NT2/D1 (cell line): Measurements from ENCODE around the gene DNAJB13.

Source experiments
- DNase-seq: peaks from one replicate; pipeline ENCODE4 v3.0.0-alpha.2; 2011; ENCODE audit warnings: low read depth, low spot score
- H3K27me3 ChIP-seq: 2 replicates; pipeline ENCODE4 v1.6.0; 2011; ENCODE audit warnings: mild to moderate bottlenecking; ENCODE audit not compliant: insufficient read length, insufficient read depth
- H3K36me3 ChIP-seq: 2 replicates; pipeline ENCODE4 v1.6.1; 2011; ENCODE audit warnings: mild to moderate bottlenecking, low read length, mixed read lengths; ENCODE audit not compliant: insufficient read depth, insufficient read length
- H3K4me1 ChIP-seq: 2 replicates; pipeline ENCODE4 v1.5.1; 2011; ENCODE audit not compliant: insufficient read depth, insufficient read length
- H3K4me3 ChIP-seq: 2 replicates; pipeline ENCODE4 v1.5.1; 2011; ENCODE audit warnings: low read depth; ENCODE audit not compliant: insufficient read length
- H3K9ac ChIP-seq: 2 replicates; pipeline ENCODE4 v1.6.0; 2011; ENCODE audit warnings: low read depth; ENCODE audit not compliant: insufficient read length
- H3K9me3 ChIP-seq: 2 replicates; pipeline ENCODE4 v1.5.1; 2011; ENCODE audit warnings: mild to moderate bottlenecking, low read length; ENCODE audit not compliant: insufficient read depth
- SUZ12 ChIP-seq: IDR thresholded peaks from 2 replicates; pipeline ENCODE4 v1.6.1; 2011; ENCODE audit not compliant: insufficient read length, insufficient read depth; ENCODE audit errors: extremely low read depth
- YY1 ChIP-seq: IDR thresholded peaks from 2 replicates; pipeline ENCODE4 v1.6.1; 2011; ENCODE audit not compliant: insufficient read length, insufficient read depth
- ZNF274 ChIP-seq: IDR thresholded peaks from 2 replicates; pipeline ENCODE4 v1.6.1; 2011; ENCODE audit warnings: mild to moderate bottlenecking, low read depth, low read length

Gene DNAJB13

DNA sequence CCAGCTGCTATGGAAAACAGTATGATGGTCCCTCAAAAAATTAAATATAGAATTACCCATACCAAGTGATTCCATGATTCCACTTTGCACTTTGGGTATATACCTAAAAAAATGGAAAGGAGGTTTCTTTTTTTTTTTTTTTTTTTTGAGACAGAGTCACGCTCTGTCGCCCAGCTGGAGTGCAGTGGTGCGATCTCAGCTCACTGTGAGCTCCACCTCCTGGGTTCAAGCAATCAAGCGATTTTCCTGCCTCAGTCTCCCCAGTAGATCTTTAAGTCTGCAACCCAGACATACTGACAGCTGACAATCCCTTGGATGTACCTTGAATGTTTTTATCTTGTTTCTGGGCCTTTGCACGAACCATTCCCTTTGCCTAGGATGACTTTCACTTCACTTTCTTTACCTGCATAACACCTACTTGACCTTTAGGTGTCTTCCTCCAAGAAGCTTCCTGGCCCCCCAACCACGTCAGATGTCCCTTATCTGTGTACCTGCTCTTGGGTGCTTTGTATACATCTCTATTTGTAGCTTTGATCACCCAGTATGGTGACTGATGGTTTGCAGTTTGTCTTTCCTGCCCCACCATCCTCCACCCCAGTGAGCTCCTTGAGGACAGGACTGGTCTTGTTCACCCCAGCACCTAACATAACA, 46.4 kb downstream of the DNAJB13 start:
- H3K27me3 ChIP-seq = no peaks in the 10 kb centered on the region
- TF ChIP-seq YY1 (no peak), ZNF274 (no peak), SUZ12 (no peak)
- no peak overlapping the region for H3K9ac ChIP-seq
- H3K4me1 ChIP-seq = no peaks in the 10 kb centered on the region
- H3K36me3 ChIP-seq = no peaks in the 10 kb centered on the region
- no peak for DNase-seq
- H3K9me3 ChIP-seq = no peaks in the 10 kb centered on the region
- H3K4me3 ChIP-seq = no peak overlapping the region

DNA sequence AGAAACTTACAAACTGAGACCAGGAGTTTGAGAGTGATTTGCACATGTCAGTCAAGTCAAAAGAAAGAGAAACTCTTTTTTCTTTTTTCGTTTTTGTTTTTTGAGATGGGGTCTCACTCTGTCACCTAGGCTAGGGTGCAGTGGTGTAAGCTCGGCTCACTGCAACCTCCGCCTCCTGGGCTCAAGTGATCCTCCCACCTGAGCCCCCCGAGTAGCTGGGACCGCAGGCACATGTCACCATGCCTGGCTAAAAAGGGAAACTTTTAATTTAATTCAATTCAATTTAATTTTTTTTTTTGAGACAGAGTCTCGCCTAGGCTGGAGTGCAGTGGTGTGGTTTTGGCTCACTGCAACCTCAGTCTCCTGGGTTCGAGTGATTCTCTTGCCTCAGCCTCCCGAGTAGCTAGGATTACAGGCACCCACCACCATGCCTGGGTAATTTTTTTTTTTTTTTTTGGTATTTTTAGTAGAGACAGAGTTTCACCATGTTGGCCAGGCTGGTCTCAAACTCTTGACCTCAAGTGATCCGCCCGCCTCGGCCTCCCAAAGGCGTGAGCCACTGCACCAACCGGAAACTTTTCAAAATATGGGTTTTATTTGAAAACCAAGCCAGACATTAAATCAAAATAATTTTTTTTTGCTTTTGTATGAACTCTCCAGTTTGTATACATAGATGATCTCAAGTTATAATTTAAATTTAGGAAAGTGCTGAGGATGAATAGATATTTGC, 48.2 kb downstream of the DNAJB13 start:
- Histone ChIP-seq H3K36me3 (no peaks in the 10 kb centered on the region), H3K27me3 (no peaks in the 10 kb centered on the region), H3K9ac (no peak overlapping the region), H3K4me1 (no peaks in the 10 kb centered on the region), H3K4me3 (no peak overlapping the region), H3K9me3 (no peaks in the 10 kb centered on the region)
- DNase-seq = no peak
- TF ChIP-seq YY1 (no peak), SUZ12 (no peak), ZNF274 (no peak)

GRCh38 chr11:73999581-74000306, 48.9 kb downstream of the DNAJB13 start:
- Histone ChIP-seq H3K36me3 (no peaks in the 10 kb centered on the region), H3K4me3 (no peak overlapping the region), H3K27me3 (no peaks in the 10 kb centered on the region), H3K9ac (no peak overlapping the region), H3K9me3 (no peaks in the 10 kb centered on the region), H3K4me1 (no peaks in the 10 kb centered on the region)
- no peak for DNase-seq
- TF ChIP-seq SUZ12 = no peak
- TF ChIP-seq YY1 = no peak
- no peak for TF ChIP-seq ZNF274

DNA sequence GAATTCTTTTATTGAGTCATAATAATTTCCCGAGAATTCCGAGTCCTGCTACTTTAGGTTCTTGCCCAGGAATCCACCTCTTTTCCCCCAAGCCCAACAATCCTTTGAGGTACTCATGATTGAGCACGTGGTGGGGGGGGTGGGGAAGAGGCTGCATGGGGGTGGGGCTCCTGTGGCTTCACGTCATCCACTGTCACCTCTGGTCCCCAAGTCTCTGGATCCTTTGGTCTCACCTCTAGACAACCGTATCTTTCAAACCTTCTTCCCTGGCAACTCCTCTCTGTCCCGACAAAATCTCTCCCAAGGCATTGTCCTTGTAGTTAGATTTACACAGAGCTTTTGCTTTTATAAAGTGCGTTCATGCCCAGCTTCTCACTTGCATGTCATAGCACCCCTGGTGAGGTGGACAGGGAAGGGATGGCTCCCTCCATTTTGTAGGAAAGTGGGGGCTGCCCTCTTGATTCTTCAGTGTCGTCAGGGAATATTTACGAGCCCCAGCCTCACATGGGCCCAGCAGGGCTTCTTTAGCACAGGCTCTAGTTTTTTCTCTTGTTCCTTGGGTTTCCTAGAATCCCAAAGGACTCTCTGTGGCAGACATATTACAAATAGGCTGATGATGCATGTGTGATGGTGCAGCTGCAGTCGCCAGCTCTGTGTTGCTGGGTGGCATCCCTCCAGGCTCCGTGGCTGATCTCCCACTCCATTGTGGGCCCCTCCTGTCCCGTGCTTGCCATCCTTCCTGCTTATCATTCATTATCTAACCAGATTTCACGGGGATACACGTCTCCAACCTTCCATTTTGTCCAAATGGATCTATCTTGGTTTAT, 49.7 kb downstream of the DNAJB13 start:
- Histone ChIP-seq H3K4me3 (no peak overlapping the region), H3K27me3 (no peaks in the 10 kb centered on the region), H3K9ac (no peak overlapping the region), H3K4me1 (no peaks in the 10 kb centered on the region), H3K36me3 (no peaks in the 10 kb centered on the region), H3K9me3 (no peaks in the 10 kb centered on the region)
- no peak for DNase-seq
- TF ChIP-seq ZNF274 = no peak
- TF ChIP-seq YY1 = no peak

DNA sequence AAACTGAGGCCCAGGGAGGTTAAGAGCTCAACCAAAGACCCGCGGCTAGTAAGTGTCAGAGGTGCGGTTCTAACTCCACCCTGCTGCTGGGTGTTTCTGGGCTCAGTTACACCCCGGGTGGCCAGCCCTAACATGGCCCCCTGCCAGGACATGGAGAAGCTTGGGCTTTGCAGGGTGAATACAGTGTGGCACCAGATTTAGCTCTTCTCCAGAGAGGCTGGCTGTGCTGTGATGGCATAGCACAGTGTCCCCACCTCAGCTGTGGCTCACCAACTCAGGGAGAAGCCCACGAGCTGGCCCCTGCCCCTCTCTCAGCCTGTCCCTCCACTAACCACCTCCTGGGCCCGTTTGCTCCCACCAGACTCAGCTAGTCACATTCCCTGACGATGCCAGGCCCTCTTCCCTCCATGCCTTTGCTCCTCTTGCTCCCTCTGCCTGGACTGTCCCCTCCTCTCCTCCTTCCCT, 51.0 kb downstream of the DNAJB13 start:
- H3K27me3 ChIP-seq = no peaks in the 10 kb centered on the region
- no peak for DNase-seq
- H3K4me1 ChIP-seq = no peaks in the 10 kb centered on the region
- TF ChIP-seq SUZ12 = no peak
- H3K9ac ChIP-seq = no peak overlapping the region
- H3K36me3 ChIP-seq = no peaks in the 10 kb centered on the region
- H3K9me3 ChIP-seq = no peaks in the 10 kb centered on the region
- no peak overlapping the region for H3K4me3 ChIP-seq

- Histone ChIP-seq H3K4me3 (no peak overlapping the region), H3K4me1 (no peaks in the 10 kb centered on the region), H3K27me3 (no peaks in the 10 kb centered on the region), H3K9me3 (no peaks in the 10 kb centered on the region), H3K36me3 (no peaks in the 10 kb centered on the region), H3K9ac (no peak overlapping the region)
- DNase-seq = no peak
- TF ChIP-seq SUZ12 (no peak), ZNF274 (no peak)
Measured at GRCh38 chr11:74002832-74003231, 52.0 kb downstream of the DNAJB13 start.

DNA sequence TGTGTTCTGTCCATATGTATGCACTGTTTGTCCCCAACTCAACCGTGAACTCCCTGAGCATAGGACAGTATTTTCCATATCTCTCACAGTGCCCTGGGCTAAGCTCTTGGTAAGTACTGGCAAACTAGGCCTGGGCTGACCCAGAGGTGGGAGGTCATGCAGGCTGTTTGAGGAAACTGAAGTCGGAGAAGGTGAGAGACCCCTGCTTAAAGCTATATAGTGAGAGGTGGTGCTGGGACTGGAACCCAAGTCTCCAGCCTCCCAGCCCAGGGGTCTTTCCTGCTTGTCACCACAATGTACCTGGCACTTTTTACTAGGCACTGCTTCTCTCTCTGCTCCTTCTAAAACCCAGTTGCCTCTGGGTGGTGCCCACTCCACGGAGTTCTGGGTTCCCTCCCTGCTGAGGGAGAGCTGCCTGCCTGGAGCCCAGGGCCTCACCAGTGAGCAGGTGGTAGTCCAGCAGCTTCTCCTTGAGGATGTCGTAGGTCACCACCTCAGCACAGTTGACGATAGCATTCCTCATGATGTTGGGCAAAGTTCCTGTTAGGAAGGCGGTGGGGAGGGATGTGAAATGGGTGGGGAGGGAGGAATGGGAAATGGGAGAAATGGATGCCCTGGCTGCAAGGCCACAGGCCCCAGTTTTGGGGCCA, 53.3 kb downstream of the DNAJB13 start:
- no peak for DNase-seq
- H3K9me3 ChIP-seq = no peaks in the 10 kb centered on the region
- H3K4me1 ChIP-seq = no peaks in the 10 kb centered on the region
- H3K36me3 ChIP-seq = no peaks in the 10 kb centered on the region
- H3K27me3 ChIP-seq = no peaks in the 10 kb centered on the region
- no peak overlapping the region for H3K9ac ChIP-seq
- TF ChIP-seq YY1 (no peak), SUZ12 (no peak), ZNF274 (no peak)
- no peak overlapping the region for H3K4me3 ChIP-seq
